GM12878 (cell line): ENCODE results near the gene CYSTM1.

Experiments used
- POLR2A ChIP-seq: IDR thresholded peaks from 2 replicates; pipeline ENCODE4 v1.6.1; 2011; ENCODE audit warnings: low read depth, mild to moderate bottlenecking, low read length
- ZNF622 ChIP-seq: fragments of 450-650 bp; IDR thresholded peaks from 2 replicates; pipeline ENCODE4 v1.6.1; 2017; ENCODE audit warnings: mild to moderate bottlenecking, inconsistent platforms

GRCh38 chr5:140153255-140153654, 21.7 kb upstream of the CYSTM1 start:
- no peak for TF ChIP-seq POLR2A
- no peak for TF ChIP-seq ZNF622
